H1 (cell line): ENCODE data around the gene NFKB1. TPM values are rescaled to one million over a fixed set of nuclear protein-coding genes. Genes with fewer than 3 reads are reported as not detected.
"Not testable (repeated sequence)": the region's sequence is repeated elsewhere in the genome, so short reads cannot be mapped to it uniquely, and the experiment has no call there.

Experiments used
- CTCF ChIA-PET: fragments of 300-600 bp; sonication (Branson Sonifier 250); formaldehyde crosslinking; loops from one replicate; lab custom pipeline; 2021; ENCODE audit not compliant: partially characterized antibody; lab: Charles Lee
- POLR2A ChIA-PET: fragments of 300-600 bp; sonication (Branson Sonifier 250); formaldehyde crosslinking; loops from one replicate; lab custom pipeline; 2021; ENCODE audit warnings: inconsistent platforms; ENCODE audit not compliant: partially characterized antibody; lab: Charles Lee
- DNase-seq, 2 experiments: peaks; one replicate each; pipeline versions ENCODE4 v3.0.0 to v3.0.0-alpha.2; 2010 to 2022; ENCODE audit warnings: low spot score in 2 of 2, low read depth in 1 of 2, mixed read lengths in 1 of 2
- FAIRE-seq: peaks from 2 replicates; lab custom pipeline; 2011; peaks lifted over from hg19 to GRCh38; lab: Jason Lieb, UNC
- H2AFZ ChIP-seq: 2 replicates; pipeline ENCODE4 v1.8.1; 2012; ENCODE audit warnings: low read length, inconsistent platforms
- H2AK5ac ChIP-seq: 2 replicates; pipeline ENCODE4 v1.6.1; 2013; ENCODE audit warnings: low read depth, low read length
- H2BK120ac ChIP-seq: replicated peaks from 2 replicates; pipeline ENCODE3; 2013; ENCODE audit warnings: low read depth, low read length, inconsistent platforms
- H2BK12ac ChIP-seq: 2 replicates; pipeline ENCODE4 v1.6.1; 2013; ENCODE audit warnings: low read depth, low read length
- H2BK15ac ChIP-seq: 2 replicates; pipeline ENCODE4 v1.6.1; 2013; ENCODE audit warnings: low read length
- H2BK20ac ChIP-seq: 2 replicates; pipeline ENCODE4 v1.6.1; 2013; ENCODE audit warnings: low read length
- H2BK5ac ChIP-seq: 2 replicates; pipeline ENCODE4 v1.6.1; 2013; ENCODE audit warnings: low read depth, low read length
- H3K14ac ChIP-seq: 2 replicates; pipeline ENCODE4 v1.6.1; 2013; ENCODE audit warnings: inconsistent platforms; ENCODE audit not compliant: insufficient read length
- H3K18ac ChIP-seq: 2 replicates; pipeline ENCODE4 v1.6.1; 2013; ENCODE audit warnings: low read length; ENCODE audit errors: extremely low read depth
- H3K23ac ChIP-seq: 2 replicates; pipeline ENCODE4 v1.6.1; 2013; ENCODE audit warnings: inconsistent platforms; ENCODE audit not compliant: insufficient read length
- H3K23me2 ChIP-seq: 2 replicates; pipeline ENCODE4 v1.6.1; 2013; ENCODE audit warnings: low read depth, low read length
- H3K27ac ChIP-seq: 2 replicates; pipeline ENCODE4 v1.6.1; 2011; ENCODE audit warnings: low read depth, low read length, inconsistent platforms
- H3K27me3 ChIP-seq, 4 experiments: replicated peaks in 1 of 4; 1 replicate in 1 of 4; 2 replicates in 3 of 4; pipeline versions ENCODE4 v1.6.1 to v1.8.1; 2011 to 2013; ENCODE audit warnings: low read length in 3 of 4, mild to moderate bottlenecking in 3 of 4, inconsistent platforms in 2 of 4, mixed read lengths in 2 of 4, moderate library complexity in 1 of 4; ENCODE audit not compliant: control insufficient read depth in 3 of 4, insufficient read depth in 3 of 4; ENCODE audit errors: extremely low read depth in 1 of 4
- H3K36me3 ChIP-seq, 4 experiments: 2 replicates each; pipeline versions ENCODE4 v1.6.1 to v1.8.1; 2011 to 2013; ENCODE audit warnings: mild to moderate bottlenecking in 4 of 4, low read length in 3 of 4, moderate library complexity in 2 of 4, control low read depth in 1 of 4, inconsistent platforms in 1 of 4; ENCODE audit not compliant: insufficient read depth in 4 of 4, control insufficient read depth in 2 of 4
- H3K4ac ChIP-seq: replicated peaks from 2 replicates; pipeline ENCODE3; 2013; ENCODE audit warnings: low read length, low read depth, mixed read lengths, inconsistent platforms; ENCODE audit not compliant: insufficient read length
- H3K4me1 ChIP-seq, 4 experiments: replicated peaks in 1 of 4; 1 replicate in 1 of 4; 2 replicates in 3 of 4; pipeline versions ENCODE4 v1.6.1 to v1.8.1; 2011 to 2013; ENCODE audit warnings: low read length in 3 of 4, inconsistent platforms in 2 of 4, mixed read lengths in 1 of 4; ENCODE audit not compliant: insufficient read depth in 4 of 4, control insufficient read depth in 3 of 4
- H3K4me2 ChIP-seq, 2 experiments: 2 replicates each; pipeline versions ENCODE4 v1.6.1 to v1.8.1; 2011 to 2013; ENCODE audit warnings: low read depth in 2 of 2, low read length in 2 of 2, control low read depth in 1 of 2, inconsistent platforms in 1 of 2, mild to moderate bottlenecking in 1 of 2; ENCODE audit not compliant: insufficient read depth in 1 of 2
- H3K4me3 ChIP-seq, 4 experiments: fragments of 200-600, 300-600 bp in 1 of 4; sonication (generic), shearing (Covaris generic), sonication (Bioruptor Twin) in 1 of 4; 2 replicates each; pipeline versions ENCODE4 v1.5.1 to v1.8.1; 2011 to 2016; ENCODE audit warnings: low read length in 4 of 4, low read depth in 3 of 4, control low read depth in 2 of 4, inconsistent platforms in 2 of 4, mild to moderate bottlenecking in 2 of 4, mixed read lengths in 1 of 4, moderate library complexity in 1 of 4; ENCODE audit not compliant: insufficient read depth in 2 of 4; ENCODE audit errors: extremely low read depth in 1 of 4
- H3K56ac ChIP-seq: replicated peaks from 2 replicates; pipeline ENCODE3; 2013; ENCODE audit warnings: low read depth, mild to moderate bottlenecking, mixed read lengths, low read length, inconsistent platforms; ENCODE audit not compliant: insufficient read length
- H3K79me1 ChIP-seq: 2 replicates; pipeline ENCODE4 v1.6.1; 2013; ENCODE audit warnings: low read depth, low read length, control low read depth
- H3K79me2 ChIP-seq, 2 experiments: 2 replicates each; pipeline versions ENCODE4 v1.6.1 to v1.8.1; 2012 to 2013; ENCODE audit warnings: low read length in 2 of 2, mild to moderate bottlenecking in 2 of 2, inconsistent platforms in 1 of 2; ENCODE audit not compliant: insufficient read depth in 2 of 2, control insufficient read depth in 1 of 2
- H3K9ac ChIP-seq, 4 experiments: replicated peaks in 1 of 4; 1 replicate in 1 of 4; 2 replicates in 3 of 4; pipeline versions ENCODE4 v1.6.1 to v1.8.1; 2011 to 2013; ENCODE audit warnings: low read depth in 3 of 4, low read length in 3 of 4, control low read depth in 2 of 4, mild to moderate bottlenecking in 2 of 4, moderate library complexity in 2 of 4, inconsistent platforms in 1 of 4; ENCODE audit errors: extremely low read depth in 1 of 4
- H3K9me3 ChIP-seq, 2 experiments: 2 replicates each; pipeline versions ENCODE4 v1.6.1 to v1.8.1; 2012 to 2013; ENCODE audit warnings: mild to moderate bottlenecking in 2 of 2, moderate library complexity in 2 of 2, control low read depth in 1 of 2, inconsistent platforms in 1 of 2, low read depth in 1 of 2, low read length in 1 of 2, mixed read lengths in 1 of 2; ENCODE audit not compliant: insufficient read depth in 2 of 2
- H4K20me1 ChIP-seq, 2 experiments: replicated peaks in 1 of 2; 2 replicates each; pipeline versions ENCODE3 to v1.8.1; 2011 to 2013; ENCODE audit warnings: inconsistent platforms in 2 of 2, low read length in 2 of 2, mild to moderate bottlenecking in 1 of 2; ENCODE audit not compliant: insufficient read depth in 2 of 2, control insufficient read depth in 1 of 2
- H4K5ac ChIP-seq: 2 replicates; pipeline ENCODE4 v1.6.1; 2013; ENCODE audit warnings: low read length, low read depth, mixed read lengths, inconsistent platforms; ENCODE audit not compliant: insufficient read length
- H4K8ac ChIP-seq: 2 replicates; pipeline ENCODE4 v1.8.0; 2013; ENCODE audit warnings: mild to moderate bottlenecking, moderate library complexity, low read length, inconsistent platforms; ENCODE audit not compliant: insufficient read depth; ENCODE audit errors: extremely low read depth
- H4K91ac ChIP-seq: replicated peaks from 2 replicates; pipeline ENCODE3; 2013; ENCODE audit warnings: low read length, mixed read lengths, inconsistent platforms; ENCODE audit not compliant: insufficient read length
- SIN3A ChIP-seq, 2 experiments: IDR thresholded peaks in 1 of 2; conservative IDR thresholded peaks in 1 of 2; 2 replicates each; pipeline ENCODE4 v1.6.1; 2011 to 2012; ENCODE audit warnings: low read length in 2 of 2, improper control_type of control experiment in 1 of 2, low read depth in 1 of 2, mild to moderate bottlenecking in 1 of 2
- WGBS, 2 experiments: shearing (Covaris generic) in 1 of 2; methylation state at CpG; one replicate each; pipeline versions ENCODE4 v1.1.6 to v1.1.7; 2013 to 2015; ENCODE audit warnings: low lambda C conversion rate in 2 of 2, mixed read lengths in 2 of 2, inconsistent platforms in 1 of 2, low coverage in 1 of 2, missing lambda C conversion rate in 1 of 2; ENCODE audit not compliant: insufficient replicate concordance in 2 of 2, insufficient coverage in 1 of 2, insufficient read length in 1 of 2; ENCODE audit errors: extremely low coverage in 1 of 2, missing lambda C conversion rate in 1 of 2; 5-methylcytosine and 5-hydroxymethylcytosine counted together
- polyA plus RNA-seq, 7 experiments: library from polyadenylated mRNA; depleted of rRNA in 3 of 7; stranded (reverse) in 5 of 7; unstranded in 2 of 7; fragments of >200 nt in 5 of 7; fragments of 200-250 nt in 2 of 7; gene quantifications; 1 replicate in 5 of 7; 2 replicates in 1 of 7; 4 replicates in 1 of 7; pipeline versions ENCODE4 v1.2.1 to v1.2.3, GENCODE V29; 2011 to 2013; ENCODE audit warnings: missing spikeins in 2 of 7, mixed read lengths in 2 of 7
- total RNA-seq: library from RNA; stranded (reverse); fragmentation: NEBNext Ultra II Directional; extraction: Animal tissue kit (Norgen Biotek cat#: 25700); gene quantifications from 2 replicates; pipeline ENCODE4 v1.2.1, GENCODE V29; 2021

The NFKB1 gene
- total and polyA plus RNA-seq, 2 of the 8 experiments (the other 6 are each of a cell fraction or from before 2014, with no cell fraction given): 2.9 to 6.8 TPM

DNA sequence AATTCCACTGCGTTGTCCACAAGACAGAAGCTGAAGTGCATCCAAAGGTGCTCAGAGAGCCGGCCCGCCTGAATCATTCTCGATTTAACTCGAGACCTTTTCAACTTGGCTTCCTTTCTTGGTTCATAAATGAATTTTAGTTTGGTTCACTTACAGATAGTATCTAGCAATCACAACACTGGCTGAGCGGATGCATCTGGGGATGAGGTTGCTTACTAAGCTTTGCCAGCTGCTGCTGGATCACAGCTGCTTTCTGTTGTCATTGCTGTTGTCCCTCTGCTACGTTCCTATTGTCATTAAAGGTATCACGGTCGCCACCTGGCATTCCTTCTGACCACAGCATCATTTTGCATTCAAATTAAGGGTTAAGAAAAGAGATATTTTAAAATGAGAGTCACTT, 115.5 kb downstream of the NFKB1 start (continued):
- TF ChIP-seq SIN3A (conservative IDR thresholded peaks at IDR 0.05 in 1 of 2, IDR thresholded peaks at IDR 0.05 in 1 of 2; ENCODE audit: low read depth in 1 of 2, low read length in 2 of 2): peak; percentile 93; a peak in 3 of 4 replicates

DNA sequence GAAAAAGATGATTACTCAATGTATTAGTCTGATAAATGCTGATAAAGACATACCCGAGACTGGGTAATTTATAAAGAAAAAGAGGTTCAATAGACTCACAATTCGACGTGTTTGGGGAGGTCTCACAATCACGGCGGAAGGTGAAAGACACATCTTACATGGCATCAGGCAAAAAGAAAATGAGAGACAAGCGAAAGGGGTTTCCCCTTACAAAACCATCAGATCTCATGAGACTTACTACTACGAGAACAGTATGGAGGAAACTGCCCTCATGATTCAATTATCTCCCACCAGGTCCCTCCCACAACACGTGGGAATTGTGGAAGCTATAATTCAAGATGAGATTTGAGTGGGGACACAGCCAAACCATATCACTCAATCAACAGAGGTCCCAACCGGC, 117.9 kb downstream of the NFKB1 start:
- H3K79me2 ChIP-seq, H3K27me3 ChIP-seq, H3K4me2 ChIP-seq, H3K14ac ChIP-seq, H2BK120ac ChIP-seq, H3K79me1 ChIP-seq, H2AK5ac ChIP-seq, H2AFZ ChIP-seq, H3K23me2 ChIP-seq, H4K5ac ChIP-seq, FAIRE-seq, H2BK15ac ChIP-seq, H3K4me3 ChIP-seq, H3K27ac ChIP-seq, H2BK20ac ChIP-seq, H4K91ac ChIP-seq, H3K4ac ChIP-seq, H4K8ac ChIP-seq, H2BK5ac ChIP-seq, H3K9ac ChIP-seq, H3K18ac ChIP-seq, H3K36me3 ChIP-seq, POLR2A ChIA-PET, H3K23ac ChIP-seq, H3K56ac ChIP-seq, DNase-seq, H3K9me3 ChIP-seq, H4K20me1 ChIP-seq, H2BK12ac ChIP-seq: not testable (repeated sequence)
- peaks cover 5 to 13% (median 6%) of the 10 kb centered on the region in 4 experiments for H3K4me1 ChIP-seq
- CTCF ChIA-PET: interaction anchor here (0.8 to 2.1 kb wide), 5 partner anchors 11 to 473 kb away, joined by 3 to 7 read pairs (median 3); no protein-coding TSS in a partner anchor
- whole genome bisulfite sequencing, 2 experiments: 85% methylated on average over 9 of the region's 9 CpGs; no CpG with 5 or more reads in 1 of the 2 experiments
